K562 (cell line): ENCODE measurements around the gene XRRA1. TPM values are rescaled to one million over a fixed set of nuclear protein-coding genes. Genes with fewer than 3 reads are reported as not detected.

Source experiments
- HMG20B ChIP-seq: fragments of 250-450 bp; sonication (Bioruptor Pico); IDR thresholded peaks from 2 replicates; pipeline ENCODE4 v1.5.0; 2021; ENCODE audit warnings: mild to moderate bottlenecking
- KLF16 ChIP-seq: IDR thresholded peaks from 2 replicates; pipeline ENCODE4 v1.6.1; 2016; ENCODE audit warnings: antibody characterized with exemption
- MAFG ChIP-seq: fragments of 450-650 bp; conservative IDR thresholded peaks from 2 replicates; pipeline ENCODE4 v1.6.1; 2016; ENCODE audit warnings: missing genetic modification characterization, missing compliant biosample characterization
- MAFK ChIP-seq: IDR thresholded peaks from 2 replicates; pipeline ENCODE4 v1.6.1; 2011; ENCODE audit warnings: low read length, improper control_type of control experiment
- MCM5 ChIP-seq: fragments of 450-650 bp; IDR thresholded peaks from 2 replicates; pipeline ENCODE4 v1.6.1; 2016; ENCODE audit warnings: low read depth
- NCOA4 ChIP-seq: fragments of 450-650 bp; IDR thresholded peaks from 2 replicates; pipeline ENCODE4 v1.6.1; 2018; ENCODE audit warnings: mild to moderate bottlenecking; ENCODE audit not compliant: partially characterized antibody
- NFE2 ChIP-seq: IDR thresholded peaks from 2 replicates; pipeline ENCODE4 v1.6.1; 2014; ENCODE audit warnings: antibody characterized with exemption, low read depth
- NR2F6 ChIP-seq: fragments of 450-650 bp; formaldehyde crosslinking; IDR thresholded peaks from 2 replicates; pipeline ENCODE4 v1.4.0; 2020; ENCODE audit warnings: mild to moderate bottlenecking
- TCF7L2 ChIP-seq: fragments of 150-350 bp; IDR thresholded peaks from 2 replicates; pipeline ENCODE4 v1.6.1; 2016; ENCODE audit warnings: low read depth, mild to moderate bottlenecking, low read length, moderate library complexity
- ZNF143 ChIP-seq: sonication (generic); formaldehyde crosslinking; IDR thresholded peaks from 2 replicates; pipeline ENCODE4 v1.9.0; 2022; ENCODE audit warnings: mild to moderate bottlenecking, missing genetic modification reagents
- ZNF232 ChIP-seq: sonication (generic); formaldehyde crosslinking; IDR thresholded peaks from 2 replicates; pipeline ENCODE4 v1.8.0; 2022; ENCODE audit warnings: mild to moderate bottlenecking, missing genetic modification reagents
- ZNF316 ChIP-seq: fragments of 450-650 bp; IDR thresholded peaks from 2 replicates; pipeline ENCODE4 v1.6.1; 2016
- ZNF644 ChIP-seq: fragments of 200-800 bp; sonication (Bioruptor generic); IDR thresholded peaks from 2 replicates; pipeline ENCODE4 v1.6.1; 2016; ENCODE audit warnings: low read depth, missing genetic modification characterization, missing compliant biosample characterization
- ZNF77 ChIP-seq: fragments of 250-450 bp; sonication (Bioruptor Pico); IDR thresholded peaks from 2 replicates; pipeline ENCODE4 v1.5.0; 2020
- polyA plus RNA-seq, 8 experiments: library from polyadenylated mRNA; depleted of rRNA in 4 of 8; stranded (reverse) in 5 of 8; unstranded in 3 of 8; fragments of >200 nt; fragmentation: Nextera tagmentation in 2 of 8; fragmentation: Illumina TruSeq in 1 of 8; extraction: Ambion mirVana in 2 of 8; extraction: Trizol in 1 of 8; gene quantifications; 2 replicates each; pipeline versions ENCODE4 v1.2.1 to v1.2.3, GENCODE V29; 2011 to 2014; ENCODE audit warnings: inconsistent platforms in 1 of 8, missing spikeins in 1 of 8
- total RNA-seq, 7 experiments: library from RNA; depleted of rRNA in 6 of 7; stranded (reverse); fragments of >200 nt in 6 of 7; fragmentation: Illumina TruSeq in 2 of 7; extraction: Trizol in 2 of 7; gene quantifications; 2 replicates each; pipeline versions ENCODE4 v1.2.1 to v1.2.3, GENCODE V29; 2011 to 2021; ENCODE audit warnings: low replicate concordance in 1 of 7
- TF ChIP-seq, protein P1 (sequence below): fragments of 450-650 bp; IDR thresholded peaks from 2 replicates; pipeline ENCODE4 v1.6.1; 2018; ENCODE audit warnings: mild to moderate bottlenecking, low read depth; ENCODE audit not compliant: partially characterized antibody
- TF ChIP-seq, protein P2 (sequence below), 2 experiments: fragments of 150-350 bp in 1 of 2; IDR thresholded peaks; 2 replicates each; pipeline ENCODE4 v1.6.1; 2012 to 2016; ENCODE audit warnings: low read depth in 2 of 2, low read length in 2 of 2, mild to moderate bottlenecking in 1 of 2, moderate library complexity in 1 of 2
- TF ChIP-seq, protein P3 (sequence below): IDR thresholded peaks from 2 replicates; pipeline ENCODE4 v1.6.1; 2016; ENCODE audit warnings: missing genetic modification characterization, missing compliant biosample characterization

Gene XRRA1
- total and polyA plus RNA-seq, 9 of the 15 experiments (the other 6 are each of a cell fraction or from before 2014, with no cell fraction given): 5.0 to 22.5 (median 16.0) TPM

DNA sequence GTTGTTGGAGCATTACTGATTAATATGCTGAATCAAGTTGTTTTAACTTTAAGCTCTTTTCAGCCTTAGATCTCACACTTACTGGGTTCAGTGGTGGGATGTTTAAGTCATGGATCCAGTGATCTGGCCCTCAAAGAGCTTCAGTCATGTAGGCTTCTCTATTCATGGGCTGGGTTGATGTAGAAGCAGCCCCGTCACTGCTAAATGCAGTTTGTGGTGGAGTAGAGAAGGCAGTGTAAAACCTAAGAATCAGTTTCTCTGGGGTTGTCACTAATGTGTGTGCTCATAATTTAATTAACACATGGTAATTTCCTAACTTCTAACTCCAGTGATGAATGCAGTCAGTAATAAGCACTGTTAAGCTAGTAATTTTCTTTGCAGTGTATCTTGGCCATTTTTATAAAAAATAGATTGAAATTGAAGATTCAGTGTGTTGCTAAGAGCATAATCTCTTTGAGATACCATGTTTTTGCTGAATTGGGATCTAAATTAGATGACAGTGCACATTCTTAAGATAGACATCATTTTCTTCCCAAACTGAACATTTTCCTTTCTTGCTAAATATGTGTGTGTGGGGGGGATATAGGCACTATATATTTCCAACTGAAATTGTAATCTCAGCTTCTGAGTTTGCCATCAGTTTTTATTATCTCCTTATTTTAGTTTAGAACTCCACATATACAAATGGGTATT lies 9.2 kb upstream of the XRRA1 start (continued):
- TF ChIP-seq HMG20B (no peak), ZNF316 (peak; percentile 94), NCOA4 (no peak), MCM5 (no peak), ZNF232 (CRISPR knock-in tag) (no peak), NR2F6 (CRISPR knock-in tag) (no peak), ZNF644 (tag) (no peak), NFE2 (peak; percentile 63), ZNF143 (CRISPR knock-in tag) (no peak), ZNF77 (no peak), MAFG (tag) (peak; percentile 90), MAFK (peak; percentile 80), KLF16 (no peak), TCF7L2 (no peak)
- TF ChIP-seq, protein P1, sequence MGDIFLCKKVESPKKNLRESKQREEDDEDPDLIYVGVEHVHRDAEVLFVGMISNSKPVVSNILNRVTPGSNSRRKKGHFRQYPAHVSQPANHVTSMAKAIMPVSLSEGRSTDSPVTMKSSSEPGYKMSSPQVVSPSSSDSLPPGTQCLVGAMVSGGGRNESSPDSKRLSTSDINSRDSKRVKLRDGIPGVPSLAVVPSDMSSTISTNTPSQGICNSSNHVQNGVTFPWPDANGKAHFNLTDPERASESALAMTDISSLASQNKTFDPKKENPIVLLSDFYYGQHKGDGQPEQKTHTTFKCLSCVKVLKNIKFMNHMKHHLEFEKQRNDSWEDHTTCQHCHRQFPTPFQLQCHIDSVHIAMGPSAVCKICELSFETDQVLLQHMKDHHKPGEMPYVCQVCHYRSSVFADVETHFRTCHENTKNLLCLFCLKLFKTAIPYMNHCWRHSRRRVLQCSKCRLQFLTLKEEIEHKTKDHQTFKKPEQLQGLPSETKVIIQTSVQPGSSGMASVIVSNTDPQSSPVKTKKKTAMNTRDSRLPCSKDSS: no peak
- TF ChIP-seq, protein P2, sequence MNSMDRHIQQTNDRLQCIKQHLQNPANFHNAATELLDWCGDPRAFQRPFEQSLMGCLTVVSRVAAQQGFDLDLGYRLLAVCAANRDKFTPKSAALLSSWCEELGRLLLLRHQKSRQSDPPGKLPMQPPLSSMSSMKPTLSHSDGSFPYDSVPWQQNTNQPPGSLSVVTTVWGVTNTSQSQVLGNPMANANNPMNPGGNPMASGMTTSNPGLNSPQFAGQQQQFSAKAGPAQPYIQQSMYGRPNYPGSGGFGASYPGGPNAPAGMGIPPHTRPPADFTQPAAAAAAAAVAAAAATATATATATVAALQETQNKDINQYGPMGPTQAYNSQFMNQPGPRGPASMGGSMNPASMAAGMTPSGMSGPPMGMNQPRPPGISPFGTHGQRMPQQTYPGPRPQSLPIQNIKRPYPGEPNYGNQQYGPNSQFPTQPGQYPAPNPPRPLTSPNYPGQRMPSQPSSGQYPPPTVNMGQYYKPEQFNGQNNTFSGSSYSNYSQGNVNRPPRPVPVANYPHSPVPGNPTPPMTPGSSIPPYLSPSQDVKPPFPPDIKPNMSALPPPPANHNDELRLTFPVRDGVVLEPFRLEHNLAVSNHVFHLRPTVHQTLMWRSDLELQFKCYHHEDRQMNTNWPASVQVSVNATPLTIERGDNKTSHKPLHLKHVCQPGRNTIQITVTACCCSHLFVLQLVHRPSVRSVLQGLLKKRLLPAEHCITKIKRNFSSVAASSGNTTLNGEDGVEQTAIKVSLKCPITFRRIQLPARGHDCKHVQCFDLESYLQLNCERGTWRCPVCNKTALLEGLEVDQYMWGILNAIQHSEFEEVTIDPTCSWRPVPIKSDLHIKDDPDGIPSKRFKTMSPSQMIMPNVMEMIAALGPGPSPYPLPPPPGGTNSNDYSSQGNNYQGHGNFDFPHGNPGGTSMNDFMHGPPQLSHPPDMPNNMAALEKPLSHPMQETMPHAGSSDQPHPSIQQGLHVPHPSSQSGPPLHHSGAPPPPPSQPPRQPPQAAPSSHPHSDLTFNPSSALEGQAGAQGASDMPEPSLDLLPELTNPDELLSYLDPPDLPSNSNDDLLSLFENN (IDR thresholded peaks at IDR 0.05; ENCODE audit: low read depth in 2 of 2, low read length in 2 of 2): no peak
- TF ChIP-seq, protein P3, sequence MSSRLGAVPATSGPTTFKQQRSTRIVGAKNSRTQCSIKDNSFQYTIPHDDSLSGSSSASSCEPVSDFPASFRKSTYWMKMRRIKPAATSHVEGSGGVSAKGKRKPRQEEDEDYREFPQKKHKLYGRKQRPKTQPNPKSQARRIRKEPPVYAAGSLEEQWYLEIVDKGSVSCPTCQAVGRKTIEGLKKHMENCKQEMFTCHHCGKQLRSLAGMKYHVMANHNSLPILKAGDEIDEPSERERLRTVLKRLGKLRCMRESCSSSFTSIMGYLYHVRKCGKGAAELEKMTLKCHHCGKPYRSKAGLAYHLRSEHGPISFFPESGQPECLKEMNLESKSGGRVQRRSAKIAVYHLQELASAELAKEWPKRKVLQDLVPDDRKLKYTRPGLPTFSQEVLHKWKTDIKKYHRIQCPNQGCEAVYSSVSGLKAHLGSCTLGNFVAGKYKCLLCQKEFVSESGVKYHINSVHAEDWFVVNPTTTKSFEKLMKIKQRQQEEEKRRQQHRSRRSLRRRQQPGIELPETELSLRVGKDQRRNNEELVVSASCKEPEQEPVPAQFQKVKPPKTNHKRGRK (tag): no peak
